HG03135 (cell line): Measurements from ENCODE around the gene RPTOR.

Experiments
- ATAC-seq: cut with Tn5 transposase; IDR thresholded peaks from one replicate; pipeline ENCODE4 v1.9.1; 2021; ENCODE audit warnings: mild to moderate bottlenecking, moderate library complexity; ENCODE audit not compliant: unreplicated experiment

RPTOR gene

GRCh38 chr17:80712089-80712488, 167.5 kb downstream of the RPTOR start:
- no peak for ATAC-seq

- no peak for ATAC-seq
These were observed 168.0 kb downstream of the RPTOR start for GRCh38 chr17:80712606-80713005.

- no peak for ATAC-seq
These were observed 172.5 kb downstream of the RPTOR start for GRCh38 chr17:80716986-80717719.

- no peak for ATAC-seq
These were observed 173.1 kb downstream of the RPTOR start for GRCh38 chr17:80717720-80718083.

- ATAC-seq, result no peak
These were observed 173.8 kb downstream of the RPTOR start for GRCh38 chr17:80718428-80718827.

- ATAC-seq, result no peak
These were observed 174.8 kb downstream of the RPTOR start for GRCh38 chr17:80719449-80719848.

- no peak for ATAC-seq
These were observed 176.3 kb downstream of the RPTOR start for GRCh38 chr17:80720610-80721577.

- no peak for ATAC-seq
These were observed 178.0 kb downstream of the RPTOR start for GRCh38 chr17:80722661-80723060.

- no peak for ATAC-seq
These were observed 180.2 kb downstream of the RPTOR start for GRCh38 chr17:80724775-80725266.

- no peak for ATAC-seq
These were observed 180.9 kb downstream of the RPTOR start for GRCh38 chr17:80725517-80725916.

GRCh38 chr17:80726558-80727408, 182.1 kb downstream of the RPTOR start:
- ATAC-seq, result no peak

- ATAC-seq, result no peak
These were observed 182.7 kb downstream of the RPTOR start for GRCh38 chr17:80727409-80727755.

- ATAC-seq, result no peak
These were observed 184.4 kb downstream of the RPTOR start for GRCh38 chr17:80729016-80729415.

GRCh38 chr17:80729761-80730160, 185.1 kb downstream of the RPTOR start:
- no peak for ATAC-seq

GRCh38 chr17:80730739-80731138, 186.1 kb downstream of the RPTOR start:
- ATAC-seq, result no peak

- no peak for ATAC-seq
These were observed 186.7 kb downstream of the RPTOR start for GRCh38 chr17:80731323-80731722.

- ATAC-seq, result no peak
These were observed 187.6 kb downstream of the RPTOR start for GRCh38 chr17:80732268-80732667.

GRCh38 chr17:80737106-80738019, 192.7 kb downstream of the RPTOR start:
- ATAC-seq, result peak; percentile 77

- peak; percentile 23 for ATAC-seq
These were observed 193.6 kb downstream of the RPTOR start for GRCh38 chr17:80738020-80738808.
